Stimulated activated CD8-positive, alpha-beta memory T cell treated with anti-CD3 and anti-CD28 coated beads, Interleukin-7, amount 100 ng/mL, for 48 hours (primary cell): ENCODE data around the gene SPAG4.

Source experiments
- DNase-seq, 2 donors: peaks; one replicate each; pipeline ENCODE4 v3.0.0-alpha.2; 2020; ENCODE audit warnings: low read depth in 1 of 2; ENCODE audit errors: extremely low read depth in 1 of 2

Gene SPAG4

DNA sequence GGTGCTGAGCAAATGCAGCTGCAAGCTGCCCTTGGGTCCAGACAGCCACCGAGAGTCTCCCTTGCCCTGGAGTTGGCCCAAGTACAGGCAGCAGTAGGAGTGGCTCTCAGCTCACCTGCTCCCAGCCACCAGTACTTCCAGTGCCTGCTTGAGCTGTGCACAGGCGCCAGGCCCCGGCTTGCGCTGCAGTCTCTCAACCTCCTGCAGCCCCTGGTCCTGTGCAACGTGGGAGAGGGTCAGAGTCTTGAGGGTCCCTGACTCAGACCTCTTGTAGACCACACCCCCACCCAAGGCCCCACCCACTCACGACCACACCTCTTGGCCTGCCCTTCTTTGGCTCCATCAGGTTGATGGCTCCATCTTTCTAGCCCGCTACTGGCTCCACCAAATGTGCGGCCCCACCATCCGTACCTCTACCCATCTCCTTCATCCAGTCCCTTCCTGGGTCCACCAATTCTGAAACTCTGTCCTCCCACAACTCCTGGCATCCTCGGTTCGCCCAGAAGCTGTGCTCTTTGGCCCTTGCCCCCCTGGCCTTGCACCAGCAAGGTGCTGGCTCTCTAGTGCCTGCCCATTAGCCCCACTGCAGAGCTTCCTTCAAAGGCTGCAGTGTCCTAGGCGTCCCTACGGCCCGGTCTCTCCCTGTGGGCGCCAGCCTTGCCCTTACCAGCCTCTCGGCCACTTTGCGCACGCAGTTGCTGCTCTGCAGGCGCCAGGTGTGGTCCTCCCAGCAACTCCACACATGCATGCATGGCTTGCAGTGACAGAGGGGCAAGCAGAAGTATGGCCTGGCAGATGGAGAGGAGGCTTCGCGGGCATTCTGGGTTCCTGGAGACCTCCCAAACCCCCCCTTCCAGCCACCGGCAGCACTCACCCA, 16.5 kb upstream of the SPAG4 start:
- DNase-seq: no peak

- no peak for DNase-seq
Measured at GRCh38 chr20:35599776-35600120, 15.9 kb upstream of the SPAG4 start.

- DNase-seq: no peak
Measured at GRCh38 chr20:35600176-35600992, 15.2 kb upstream of the SPAG4 start.

- DNase-seq: peak; percentile 45 to 51
Measured at GRCh38 chr20:35600993-35601973, 14.3 kb upstream of the SPAG4 start.

GRCh38 chr20:35601990-35602389, 13.6 kb upstream of the SPAG4 start:
- no peak for DNase-seq

GRCh38 chr20:35602851-35603495, 12.7 kb upstream of the SPAG4 start:
- DNase-seq: no peak

DNA sequence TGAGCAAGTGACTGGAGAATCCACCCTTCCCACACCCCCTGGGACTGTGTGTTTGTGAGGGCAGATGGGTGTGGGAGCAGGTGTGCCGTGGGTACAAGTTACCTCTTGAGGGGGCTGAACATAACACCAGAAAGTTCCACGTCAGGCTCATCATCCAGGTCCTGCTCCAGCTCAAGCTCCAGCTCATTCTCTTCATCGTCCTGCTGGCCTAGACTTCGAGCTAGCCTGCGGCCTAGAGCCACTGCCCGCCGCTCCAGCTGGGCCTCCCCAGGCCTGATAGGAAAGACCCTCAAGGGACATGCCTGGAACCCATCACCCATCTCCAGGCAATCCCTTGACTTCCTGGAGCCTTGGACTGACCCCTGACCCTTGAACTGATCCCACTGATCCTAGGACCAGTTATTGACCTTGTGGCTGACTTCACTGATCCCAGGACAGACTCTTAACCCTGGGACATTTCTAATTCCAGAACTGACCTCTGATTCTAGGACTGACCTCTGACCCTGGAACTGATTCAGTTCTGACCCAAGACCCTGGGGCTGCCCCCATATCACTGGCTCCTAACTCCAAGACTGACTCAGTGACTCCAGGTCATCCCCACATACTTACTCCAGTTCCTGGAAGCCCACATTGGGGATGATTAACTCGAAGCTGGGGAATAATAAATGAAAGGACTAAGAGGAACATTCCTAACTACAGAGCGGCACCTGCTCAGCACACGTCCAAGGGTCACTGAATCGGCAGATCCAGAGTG, 11.8 kb upstream of the SPAG4 start:
- no peak for DNase-seq

GRCh38 chr20:35604449-35604747, 11.2 kb upstream of the SPAG4 start:
- no peak for DNase-seq

GRCh38 chr20:35606127-35606526, 9.5 kb upstream of the SPAG4 start:
- DNase-seq: no peak

- no peak for DNase-seq
Measured at GRCh38 chr20:35607003-35607735, 8.5 kb upstream of the SPAG4 start.

DNA sequence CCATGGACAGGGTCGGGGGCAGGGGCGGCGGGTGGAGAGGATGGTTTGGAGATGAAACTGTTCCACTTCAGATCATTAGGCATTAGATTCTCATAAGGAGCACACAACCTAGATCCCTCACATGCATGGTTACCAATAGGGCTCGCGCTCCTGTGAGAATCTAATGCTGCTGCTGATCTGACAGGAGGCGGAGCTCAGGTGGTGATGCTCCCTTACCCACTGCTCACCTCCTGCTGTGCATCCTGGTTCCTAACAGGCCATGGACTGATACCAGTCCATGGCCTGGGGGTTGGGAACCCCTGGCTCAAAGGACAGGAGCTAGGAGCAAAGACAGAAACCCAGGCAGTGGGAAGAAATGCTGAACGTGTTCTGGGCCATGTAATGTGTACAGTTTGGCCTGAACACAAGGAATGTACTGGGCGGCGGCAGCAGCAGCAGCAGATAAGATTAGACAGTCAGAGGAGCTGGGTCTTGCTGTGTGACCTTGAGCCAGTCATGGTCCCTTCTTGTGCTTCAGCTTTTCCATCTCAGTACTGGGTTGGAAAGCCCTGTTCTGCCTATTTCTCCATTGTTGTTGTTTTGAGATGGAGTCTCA, 4.7 kb upstream of the SPAG4 start:
- no peak for DNase-seq

DNA sequence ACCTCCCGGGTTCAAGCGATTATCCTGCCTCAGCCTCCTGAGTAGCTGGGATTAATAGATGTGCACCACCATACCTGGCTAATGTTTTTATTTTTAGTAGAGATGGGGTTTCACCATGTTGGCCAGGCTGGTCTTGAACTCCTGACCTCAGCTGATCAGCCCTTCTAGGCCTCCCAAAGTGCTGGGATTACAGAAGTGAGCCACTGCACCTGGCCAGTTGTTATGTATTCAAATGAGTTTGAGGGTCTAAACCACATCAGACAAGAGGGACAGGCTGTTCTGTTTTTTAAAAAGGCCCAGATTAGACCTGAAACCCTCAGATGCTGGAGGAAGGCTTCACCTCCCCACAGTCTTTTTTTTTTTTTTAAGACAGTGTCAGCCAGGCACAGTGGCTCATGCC, 4.1 kb upstream of the SPAG4 start:
- DNase-seq: no peak

GRCh38 chr20:35616465-35617396, 1.1 kb downstream of the SPAG4 start:
- DNase-seq: peak in 1 of 2 donors; percentile 100

- peak in 1 of 2 donors; percentile 42 for DNase-seq
Measured at GRCh38 chr20:35617397-35618262, 2.0 kb downstream of the SPAG4 start.

DNA sequence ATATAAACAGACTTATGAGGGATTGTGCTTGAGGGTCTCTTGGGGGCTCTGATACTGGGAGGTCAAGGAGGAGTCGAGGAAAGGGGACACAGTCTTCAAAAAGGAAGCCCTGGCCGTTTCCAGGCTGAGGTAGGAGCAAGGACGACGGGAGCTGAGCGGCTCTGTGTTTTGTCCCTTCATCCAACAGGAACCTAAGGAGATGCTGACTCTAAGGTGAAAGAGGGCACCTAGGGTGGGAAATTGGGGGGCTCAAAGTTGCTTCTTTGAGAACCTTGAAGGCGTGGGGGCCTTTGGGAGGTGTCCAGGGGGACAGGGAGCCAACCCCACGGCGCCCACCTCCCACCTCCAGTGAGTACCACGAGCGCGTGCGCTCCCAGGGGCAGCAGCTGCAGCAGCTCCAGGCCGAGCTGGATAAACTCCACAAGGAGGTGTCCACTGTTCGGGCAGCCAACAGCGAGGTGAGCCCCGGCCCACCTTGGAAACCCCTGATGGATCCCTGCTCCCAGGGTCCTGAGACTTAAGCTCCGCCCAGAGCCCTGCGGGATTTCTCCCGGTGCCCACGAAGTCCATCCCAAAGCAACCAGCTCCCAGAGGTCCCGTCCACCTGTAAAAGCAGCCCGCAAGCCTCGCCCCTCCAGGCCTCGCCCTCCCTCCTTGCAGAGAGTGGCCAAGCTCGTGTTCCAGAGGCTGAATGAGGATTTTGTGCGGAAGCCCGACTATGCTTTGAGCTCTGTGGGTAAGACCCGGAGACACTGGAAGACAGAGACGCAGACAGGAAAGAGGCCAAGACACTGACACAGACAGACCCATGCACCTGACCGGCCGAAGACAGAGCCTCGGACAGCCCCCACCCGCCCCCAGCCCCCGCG, 2.9 kb downstream of the SPAG4 start:
- DNase-seq: no peak
